ENCODE results near the gene SFRP5.

The SFRP5 gene

GRCh38 chr10:97763947-97764346 lies 7.9 kb downstream of the SFRP5 start:
- no peak for FAIRE-seq

- no peak for FAIRE-seq
These were observed 8.4 kb downstream of the SFRP5 start for GRCh38 chr10:97763411-97763810.

- no peak for FAIRE-seq
These were observed 9.0 kb downstream of the SFRP5 start for GRCh38 chr10:97762816-97763215.

- no peak for FAIRE-seq
These were observed 9.7 kb downstream of the SFRP5 start for GRCh38 chr10:97762056-97762455.

GRCh38 chr10:97761331-97761865 lies 10.4 kb downstream of the SFRP5 start:
- FAIRE-seq, result no peak

- no peak for FAIRE-seq
These were observed 11.1 kb downstream of the SFRP5 start for GRCh38 chr10:97760461-97761257.

GRCh38 chr10:97759946-97760345 lies 11.9 kb downstream of the SFRP5 start:
- no peak for FAIRE-seq

- FAIRE-seq, result no peak
These were observed 12.5 kb downstream of the SFRP5 start for GRCh38 chr10:97759158-97759887.

GRCh38 chr10:97757471-97757870 lies 14.3 kb downstream of the SFRP5 start:
- no peak for FAIRE-seq

GRCh38 chr10:97755718-97756117 lies 16.1 kb downstream of the SFRP5 start:
- FAIRE-seq, result no peak

- no peak for FAIRE-seq
These were observed 17.1 kb downstream of the SFRP5 start for GRCh38 chr10:97754726-97755125.

GRCh38 chr10:97752956-97753355 lies 18.8 kb downstream of the SFRP5 start:
- no peak for FAIRE-seq

- no peak for FAIRE-seq
These were observed 23.7 kb downstream of the SFRP5 start for GRCh38 chr10:97748116-97748515.

- no peak for FAIRE-seq
These were observed 24.2 kb downstream of the SFRP5 start for GRCh38 chr10:97747573-97747972.

GRCh38 chr10:97744405-97745035 lies 27.3 kb downstream of the SFRP5 start:
- FAIRE-seq, result no peak

GRCh38 chr10:97743169-97743943 lies 28.4 kb downstream of the SFRP5 start:
- FAIRE-seq, result no peak

- FAIRE-seq, result no peak
These were observed 31.2 kb downstream of the SFRP5 start for GRCh38 chr10:97740613-97741012.

GRCh38 chr10:97738616-97739015 lies 33.2 kb downstream of the SFRP5 start:
- FAIRE-seq, result no peak

GRCh38 chr10:97737770-97738265 lies 34.0 kb downstream of the SFRP5 start:
- FAIRE-seq, result no peak

GRCh38 chr10:97736902-97737769 lies 34.7 kb downstream of the SFRP5 start, which contains the start of gene ZFYVE27:
Gene ZFYVE27, plus strand, starts transcription at chr10:97737128. Its CDS starts 1,350 bp downstream, at chr10:97738478.
- FAIRE-seq, result peak; percentile 69

GRCh38 chr10:97736403-97736901 lies 35.3 kb downstream of the SFRP5 start:
- FAIRE-seq, result no peak
